Ishikawa (cell line): ENCODE data around the gene NUCKS1.
A peak's percentile ranks its signal among the peaks of the same experiment; 100 is the strongest.

Experiments used
- CEBPB ChIP-seq: IDR thresholded peaks from 2 replicates; pipeline ENCODE4 v1.6.1; 2012
- CREB1 ChIP-seq: IDR thresholded peaks from 2 replicates; pipeline ENCODE4 v1.6.1; 2012; ENCODE audit warnings: low read depth
- EGR1 ChIP-seq: IDR thresholded peaks from 2 replicates; pipeline ENCODE4 v1.6.1; 2012
- EP300 ChIP-seq: IDR thresholded peaks from 2 replicates; pipeline ENCODE4 v1.6.1; 2012; ENCODE audit warnings: borderline replicate concordance
- FOXM1 ChIP-seq: IDR thresholded peaks from 2 replicates; pipeline ENCODE4 v1.6.1; 2012; ENCODE audit warnings: low read depth, borderline replicate concordance
- NFIC ChIP-seq: IDR thresholded peaks from 2 replicates; pipeline ENCODE4 v1.6.1; 2012
- RAD21 ChIP-seq: IDR thresholded peaks from 2 replicates; pipeline ENCODE4 v1.6.1; 2012; ENCODE audit warnings: low read depth
- REST ChIP-seq: IDR thresholded peaks from 2 replicates; pipeline ENCODE4 v1.6.1; 2012; ENCODE audit warnings: low read depth, mild to moderate bottlenecking
- TAF1 ChIP-seq: IDR thresholded peaks from 2 replicates; pipeline ENCODE4 v1.6.1; 2012; ENCODE audit warnings: low read depth, mild to moderate bottlenecking
- TCF12 ChIP-seq: IDR thresholded peaks from 2 replicates; pipeline ENCODE4 v1.6.1; 2012; ENCODE audit warnings: low read depth
- TEAD4 ChIP-seq: IDR thresholded peaks from 2 replicates; pipeline ENCODE4 v1.6.1; 2012
- USF1 ChIP-seq: IDR thresholded peaks from 2 replicates; pipeline ENCODE4 v1.6.1; 2012
- YY1 ChIP-seq: IDR thresholded peaks from 2 replicates; pipeline ENCODE4 v1.6.1; 2012; ENCODE audit warnings: low read depth
- ZBTB7A ChIP-seq: IDR thresholded peaks from 2 replicates; pipeline ENCODE4 v1.6.1; 2012; ENCODE audit warnings: low read depth
- TF ChIP-seq, protein P1 (sequence below): IDR thresholded peaks from 2 replicates; pipeline ENCODE4 v1.6.1; 2012

The NUCKS1 gene

GRCh38 chr1:205680073-205680851, 69.7 kb downstream of the NUCKS1 start, which contains the start of gene SLC45A3:
TSS of gene SLC45A3 (minus strand) at chr1:205680509. CDS start at chr1:205664656, 15,853 bp downstream.
- TF ChIP-seq EGR1 (no peak), FOXM1 (peak; percentile 50; the same call in 1 of the 2 replicates), ZBTB7A (no peak; the same call in 1 of the 2 replicates), TAF1 (peak; percentile 26; the same call in 1 of the 2 replicates), USF1 (no peak)
- TF ChIP-seq, protein P1, sequence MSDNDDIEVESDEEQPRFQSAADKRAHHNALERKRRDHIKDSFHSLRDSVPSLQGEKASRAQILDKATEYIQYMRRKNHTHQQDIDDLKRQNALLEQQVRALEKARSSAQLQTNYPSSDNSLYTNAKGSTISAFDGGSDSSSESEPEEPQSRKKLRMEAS = peak; percentile 55

DNA sequence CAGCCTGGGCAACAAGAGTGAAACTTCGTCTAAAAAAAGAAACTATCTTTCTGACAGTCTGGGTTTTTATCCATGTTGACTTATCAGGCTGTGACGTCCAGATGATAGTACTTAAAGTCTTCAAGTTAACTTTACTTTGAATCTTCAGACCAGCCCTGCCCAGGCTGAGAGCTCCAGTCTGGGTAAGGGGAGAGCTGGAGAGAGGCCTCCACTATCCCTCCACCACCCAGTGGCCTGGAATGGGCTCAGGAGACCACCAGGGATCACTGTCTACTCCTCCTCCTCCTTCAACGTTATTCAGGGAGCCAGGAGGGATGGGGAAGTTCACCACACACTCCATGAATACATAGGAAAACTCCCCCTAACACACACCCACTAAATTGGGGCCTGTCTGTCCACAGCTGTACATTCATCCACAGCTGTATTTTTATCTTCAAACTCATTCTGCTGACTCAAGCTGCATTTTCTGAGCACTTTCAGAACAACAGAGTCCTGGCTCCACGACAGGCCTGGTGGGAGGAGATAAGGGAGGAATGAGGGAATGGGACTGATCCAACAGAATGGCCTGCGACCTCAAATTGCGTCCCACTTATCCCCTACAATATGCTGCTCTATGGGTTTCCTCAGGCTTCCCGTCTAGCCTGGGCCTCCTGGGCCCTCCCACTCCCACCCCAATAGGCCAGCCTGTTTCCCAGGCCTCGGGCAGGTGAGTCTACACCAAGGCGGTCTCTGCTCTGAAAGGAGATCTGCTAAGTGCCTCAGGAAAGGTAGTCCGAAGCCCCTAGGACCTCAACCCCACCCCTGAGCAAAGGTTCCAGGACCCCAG, 71.5 kb downstream of the NUCKS1 start:
- no peak for TF ChIP-seq EP300
- no peak for TF ChIP-seq TAF1
- no peak for TF ChIP-seq EGR1
- no peak for TF ChIP-seq TCF12
- TF ChIP-seq TEAD4 = no peak
- no peak for TF ChIP-seq REST
- no peak for TF ChIP-seq RAD21
- TF ChIP-seq CEBPB = no peak

- TF ChIP-seq FOXM1 (no peak), RAD21 (no peak), CEBPB (no peak), NFIC (no peak), TEAD4 (no peak), EP300 (no peak), EGR1 (no peak), YY1 (no peak), TAF1 (no peak)
- TF ChIP-seq, protein P1 = no peak
These were observed 72.8 kb downstream of the NUCKS1 start for GRCh38 chr1:205677167-205677566.

GRCh38 chr1:205676597-205676996, 73.4 kb downstream of the NUCKS1 start:
- no peak for TF ChIP-seq CEBPB
- TF ChIP-seq FOXM1 = no peak
- TF ChIP-seq NFIC = no peak
- TF ChIP-seq USF1 = no peak
- TF ChIP-seq, protein P1 = no peak
- no peak for TF ChIP-seq ZBTB7A
- TF ChIP-seq YY1 = no peak
- TF ChIP-seq RAD21 = no peak
- TF ChIP-seq EP300 = no peak
- TF ChIP-seq EGR1 = no peak
- TF ChIP-seq TEAD4 = no peak
- no peak for TF ChIP-seq TAF1
- no peak for TF ChIP-seq TCF12
- TF ChIP-seq CREB1 = no peak
- TF ChIP-seq REST = no peak

GRCh38 chr1:205676002-205676401, 74.0 kb downstream of the NUCKS1 start:
- no peak for TF ChIP-seq CREB1
- TF ChIP-seq EP300 = no peak
- no peak for TF ChIP-seq ZBTB7A
- no peak for TF ChIP-seq TEAD4
- TF ChIP-seq, protein P1 = no peak
- no peak for TF ChIP-seq TAF1
- TF ChIP-seq NFIC = no peak
- TF ChIP-seq REST = no peak
- TF ChIP-seq TCF12 = no peak
- TF ChIP-seq YY1 = no peak
- TF ChIP-seq USF1 = no peak
- no peak for TF ChIP-seq FOXM1
- TF ChIP-seq RAD21 = no peak
- no peak for TF ChIP-seq CEBPB
